MM.1S (cell line): ENCODE data around the gene AUTS2.

ENCODE experiments used
- CTCF ChIP-seq: fragments of 300-600 bp; sonication (generic); IDR thresholded peaks from 2 replicates; pipeline ENCODE4 v1.5.1; 2016; ENCODE audit warnings: antibody characterized with exemption, low read length, mixed read lengths
- EZH2 ChIP-seq: fragments of 300-600 bp; sonication (generic); optimal IDR thresholded peaks from 2 replicates; pipeline ENCODE3; 2017; ENCODE audit warnings: low read depth, mild to moderate bottlenecking, antibody characterized with exemption, low read length, mixed read lengths

DNA sequence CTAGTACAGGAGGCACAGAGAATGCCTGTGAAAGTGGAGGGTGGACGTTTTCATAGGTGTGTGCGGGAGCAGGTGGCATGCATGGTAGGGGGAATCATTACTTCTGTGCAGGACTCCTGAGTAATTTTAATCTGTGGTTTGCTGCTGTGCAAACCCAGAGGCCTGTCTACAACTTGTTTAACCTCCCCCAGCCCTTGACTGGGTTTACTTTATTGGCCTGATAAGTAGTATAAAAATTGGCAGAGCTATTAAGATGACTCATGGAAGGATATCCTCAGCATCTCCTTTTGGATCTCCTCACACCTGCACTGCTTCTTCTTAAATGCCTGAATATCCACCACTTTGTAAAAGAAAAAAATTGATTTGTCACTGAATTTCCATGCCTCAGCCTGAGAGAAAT lies 104.8 kb downstream of the AUTS2 start:
- TF ChIP-seq CTCF (no peak), EZH2 (no peak)
